Gastroesophageal sphincter (tissue), 4 donors: ENCODE measurements around the gene DMRT1. TPM values are rescaled to one million over a fixed set of nuclear protein-coding genes. Genes with fewer than 3 reads are reported as not detected.

ENCODE experiments used
- ATAC-seq: fragments of 150-250 bp; one replicate; pipeline ENCODE4 v1.9.1; 2016; ENCODE audit warnings: mild to moderate bottlenecking, moderate library complexity
- H3K27ac ChIP-seq, 4 donors: fragments of 200-600 bp; sonication (generic) in 3 of 4; 1 replicate in 3 of 4; 2 replicates in 1 of 4; pipeline ENCODE4 v1.5.1; 2016 to 2019
- H3K27me3 ChIP-seq: fragments of 200-600 bp; sonication (generic); one replicate; pipeline ENCODE4 v1.5.1; 2019
- H3K36me3 ChIP-seq, 2 donors: fragments of 200-600 bp; sonication (generic); one replicate each; pipeline ENCODE4 v1.5.1; 2019; ENCODE audit warnings: control low read depth in 1 of 2
- H3K4me1 ChIP-seq, 3 donors: fragments of 200-600 bp; sonication (generic); 1 replicate in 2 of 3; 2 replicates in 1 of 3; pipeline ENCODE4 v1.5.1; 2016 to 2019; ENCODE audit warnings: control low read depth in 2 of 3
- H3K4me3 ChIP-seq, 2 donors: fragments of 200-600 bp; sonication (generic); one replicate each; pipeline ENCODE4 v1.5.1; 2019; ENCODE audit warnings: mild to moderate bottlenecking in 1 of 2, moderate library complexity in 1 of 2
- H3K9me3 ChIP-seq, 3 donors: fragments of 200-600 bp; sonication (generic); one replicate each; pipeline ENCODE4 v1.5.1; 2017 to 2019; ENCODE audit warnings: control low read depth in 2 of 3
- CTCF ChIP-seq, 4 experiments: fragments of 200-600 bp in 2 of 4; fragments of 450-650 bp in 2 of 4; sonication (generic) in 1 of 4; IDR thresholded peaks; one replicate each; pipeline ENCODE4 v1.5.1; 2017 to 2019; ENCODE audit warnings: antibody characterized with exemption in 4 of 4, mild to moderate bottlenecking in 2 of 4, moderate library complexity in 2 of 4
- EP300 ChIP-seq: sonication (generic); formaldehyde crosslinking; IDR thresholded peaks from one replicate; pipeline ENCODE4 v1.6.1; 2017; ENCODE audit warnings: antibody characterized with exemption, mild to moderate bottlenecking
- POLR2A ChIP-seq, 2 donors: fragments of 450-650 bp; IDR thresholded peaks; one replicate each; pipeline ENCODE4 v1.6.1; 2017; ENCODE audit warnings: antibody characterized with exemption in 2 of 2, mild to moderate bottlenecking in 2 of 2, moderate library complexity in 1 of 2
- POLR2AphosphoS5 ChIP-seq: sonication (generic); formaldehyde crosslinking; IDR thresholded peaks from one replicate; pipeline ENCODE4 v1.6.1; 2017; ENCODE audit warnings: antibody characterized with exemption
- WGBS, 2 donors: methylation state at CpG; one replicate each; pipeline ENCODE4 v1.1.5; 2018; ENCODE audit warnings: low coverage in 1 of 2; 5-methylcytosine and 5-hydroxymethylcytosine counted together
- total RNA-seq, 4 donors: library from RNA; depleted of rRNA; stranded (reverse); fragments of >200 nt; gene quantifications; one replicate each; pipeline ENCODE4 v1.1.0, GENCODE V29; 2016

DMRT1 gene
- total RNA-seq, 4 donors from 2014 or later = not detected

- H3K4me3 ChIP-seq = no peak overlapping the region
- H3K27me3 ChIP-seq = no peaks in the 10 kb centered on the region
- 67 to 68% methylated on average over 4 to 9 of the region's 9 CpGs for WGBS, 2 donors
- no peak for ATAC-seq
- no peaks in the 10 kb centered on the region for H3K9me3 ChIP-seq
- H3K4me1 ChIP-seq = no peaks in the 10 kb centered on the region
- H3K27ac ChIP-seq = no peak overlapping the region
- no peak for TF ChIP-seq CTCF (IDR thresholded peaks at IDR 0.05)
- no peaks in the 10 kb centered on the region for H3K36me3 ChIP-seq
Observed at GRCh38 chr9:800591-801150, 40.8 kb upstream of the DMRT1 start.

- Histone ChIP-seq H3K36me3 (no peaks in the 10 kb centered on the region), H3K27ac (no peak overlapping the region), H3K27me3 (no peaks in the 10 kb centered on the region), H3K4me3 (no peak overlapping the region), H3K4me1 (no peaks in the 10 kb centered on the region), H3K9me3 (no peaks in the 10 kb centered on the region)
- 68 to 73% methylated on average over 9 to 11 of the region's 11 CpGs for WGBS, 2 donors
- no peak for ATAC-seq
- no peak for TF ChIP-seq POLR2A (IDR thresholded peaks at IDR 0.05)
Observed at GRCh38 chr9:801399-802071, 40.0 kb upstream of the DMRT1 start.

- Histone ChIP-seq H3K27me3 (no peaks in the 10 kb centered on the region), H3K36me3 (no peaks in the 10 kb centered on the region), H3K9me3 (no peaks in the 10 kb centered on the region), H3K27ac (no peak overlapping the region), H3K4me1 (no peaks in the 10 kb centered on the region), H3K4me3 (no peak overlapping the region)
- TF ChIP-seq EP300 = no peak
- no peak for TF ChIP-seq POLR2A (IDR thresholded peaks at IDR 0.05)
- TF ChIP-seq CTCF (IDR thresholded peaks at IDR 0.05) = no peak
- no peak for TF ChIP-seq POLR2AphosphoS5
- ATAC-seq = no peak
Observed at GRCh38 chr9:804026-804425, 37.5 kb upstream of the DMRT1 start.

GRCh38 chr9:805151-805550 lies 36.3 kb upstream of the DMRT1 start:
- no peak for ATAC-seq
- H3K36me3 ChIP-seq = no peaks in the 10 kb centered on the region
- H3K9me3 ChIP-seq = no peaks in the 10 kb centered on the region
- H3K4me3 ChIP-seq = no peak overlapping the region
- H3K27me3 ChIP-seq = no peaks in the 10 kb centered on the region
- WGBS, 2 donors = 82 to 86% methylated on average over 3 of the region's 3 CpGs
- no peak overlapping the region for H3K27ac ChIP-seq
- TF ChIP-seq POLR2AphosphoS5 (no peak), EP300 (no peak), CTCF (IDR thresholded peaks at IDR 0.05) (no peak), POLR2A (IDR thresholded peaks at IDR 0.05) (no peak)
- H3K4me1 ChIP-seq = no peaks in the 10 kb centered on the region

- no peaks in the 10 kb centered on the region for H3K9me3 ChIP-seq
- H3K4me1 ChIP-seq = peaks cover 0 to 11% (median 0%) of the 10 kb centered on the region in 3 donors
- no peaks in the 10 kb centered on the region for H3K27me3 ChIP-seq
- H3K27ac ChIP-seq = no peak overlapping the region
- ATAC-seq = no peak
- H3K4me3 ChIP-seq = no peak overlapping the region
- TF ChIP-seq CTCF (IDR thresholded peaks at IDR 0.05) (peak; percentile 54 to 71 (median 68)), POLR2AphosphoS5 (no peak), EP300 (no peak), POLR2A (IDR thresholded peaks at IDR 0.05) (no peak)
- 45 to 50% methylated on average over 5 to 6 of the region's 8 CpGs for WGBS, 2 donors
- H3K36me3 ChIP-seq = no peaks in the 10 kb centered on the region
Observed at GRCh38 chr9:806285-807156, 35.0 kb upstream of the DMRT1 start.
